Stomach (tissue), 9 donors: ENCODE measurements around the gene LOXHD1. TPM values are rescaled to one million over a fixed set of nuclear protein-coding genes. Genes with fewer than 3 reads are reported as not detected.

Experiments used
- DNase-seq, 2 donors: peaks; one replicate each; pipeline versions ENCODE4 v3.0.0 to v3.0.0-alpha.2; 2013 to 2019
- H3K27ac ChIP-seq, 5 donors: fragments of 200-600 bp in 4 of 5; sonication (generic) in 4 of 5; one replicate each; pipeline ENCODE4 v1.5.1; 2013 to 2019; ENCODE audit warnings: mild to moderate bottlenecking in 1 of 5, moderate library complexity in 1 of 5
- H3K27me3 ChIP-seq, 3 donors: fragments of 200-600 bp; sonication (generic); one replicate each; pipeline ENCODE4 v1.5.1; 2017 to 2019; ENCODE audit warnings: mixed run types in 1 of 3
- H3K36me3 ChIP-seq, 4 donors: fragments of 200-600 bp; sonication (generic); 1 replicate in 3 of 4; 2 replicates in 1 of 4; pipeline ENCODE4 v1.5.1; 2016 to 2019
- H3K4me1 ChIP-seq, 4 donors: fragments of 200-600 bp; sonication (generic); one replicate each; pipeline ENCODE4 v1.5.1; 2016 to 2019
- H3K4me3 ChIP-seq, 4 donors: fragments of 200-600 bp; sonication (generic) in 3 of 4; one replicate each; pipeline ENCODE4 v1.5.1; 2016 to 2019; ENCODE audit warnings: mild to moderate bottlenecking in 1 of 4
- H3K9me3 ChIP-seq, 4 donors: fragments of 200-600 bp; sonication (generic); one replicate each; pipeline ENCODE4 v1.5.1; 2016 to 2019
- CTCF ChIP-seq, 7 experiments: fragments of 450-650 bp in 4 of 7; fragments of 200-600 bp in 3 of 7; sonication (generic) in 3 of 7; IDR thresholded peaks; one replicate each; pipeline ENCODE4 v1.5.1; 2016 to 2019; ENCODE audit warnings: antibody characterized with exemption in 7 of 7, control low read depth in 2 of 7, mild to moderate bottlenecking in 1 of 7
- EP300 ChIP-seq: sonication (generic); formaldehyde crosslinking; IDR thresholded peaks from one replicate; pipeline ENCODE4 v1.6.1; 2017; ENCODE audit warnings: antibody characterized with exemption
- POLR2A ChIP-seq, 4 donors: fragments of 450-650 bp; IDR thresholded peaks; one replicate each; pipeline ENCODE4 v1.6.1; 2016; ENCODE audit warnings: antibody characterized with exemption in 4 of 4, control low read depth in 2 of 4, mild to moderate bottlenecking in 1 of 4, moderate library complexity in 1 of 4
- POLR2AphosphoS5 ChIP-seq, 3 donors: sonication (generic); formaldehyde crosslinking; IDR thresholded peaks; one replicate each; pipeline ENCODE4 v1.6.1; 2016; ENCODE audit warnings: antibody characterized with exemption in 3 of 3
- WGBS, 5 donors: extraction: QIAGEN DNeasy Blood & Tissue Kit in 3 of 5; methylation state at CpG; one replicate each; pipeline versions ENCODE4 v1.1.5 to v1.1.7; 2013 to 2018; 5-methylcytosine and 5-hydroxymethylcytosine counted together
- intact Hi-C: fragments of 100-400 bp; cut with DNase I; formaldehyde crosslinking; loops from one replicate; pipeline ENCODE4 v1.15.1; 2023; ENCODE audit warnings: low total_unique reads
- polyA plus RNA-seq, 3 donors: library from polyadenylated mRNA; stranded (reverse); fragments of 200-250 nt; gene quantifications; one replicate each; pipeline ENCODE4 v1.2.3, GENCODE V29; 2013
- total RNA-seq, 5 donors: library from RNA; depleted of rRNA; stranded (reverse); fragments of >200 nt; gene quantifications; one replicate each; pipeline versions ENCODE4 v1.1.0 to v1.2.3, GENCODE V29; 2014 to 2016
- donor health status: healthy with polysubstance abuse.
- donor health status: Bipolar disorder and iron deficiency.
- donor health status: healthy.

The LOXHD1 gene
- total and polyA plus RNA-seq, 8 donors = 0.03 to 1.3 (median 0.29) TPM; not detected in 4

GRCh38 chr18:46566111-46566510 is 90.9 kb downstream of the LOXHD1 start:
- intact Hi-C loops = no loop called here
- WGBS, 5 donors = 76 to 85% (median 80%) methylated on average over 4 to 10 of the region's 10 CpGs
- Histone ChIP-seq H3K4me1 (no peaks in the 10 kb centered on the region), H3K36me3 (no peaks in the 10 kb centered on the region), H3K4me3 (no peak overlapping the region), H3K9me3 (no peaks in the 10 kb centered on the region), H3K27ac (no peak overlapping the region), H3K27me3 (peaks cover 0 to 3% (median 0%) of the 10 kb centered on the region in 3 donors)
- DNase-seq = no peak
- no peak for TF ChIP-seq CTCF (IDR thresholded peaks at IDR 0.05)
- no peak for TF ChIP-seq EP300
- no peak for TF ChIP-seq POLR2A (IDR thresholded peaks at IDR 0.05)
- no peak for TF ChIP-seq POLR2AphosphoS5 (IDR thresholded peaks at IDR 0.05)

GRCh38 chr18:46565256-46565655 is 91.8 kb downstream of the LOXHD1 start:
- H3K4me3 ChIP-seq = no peak overlapping the region
- H3K27ac ChIP-seq = no peak overlapping the region
- H3K27me3 ChIP-seq = peaks cover 0 to 3% (median 0%) of the 10 kb centered on the region in 3 donors
- H3K4me1 ChIP-seq = no peaks in the 10 kb centered on the region
- WGBS, 5 donors = 70 to 83% (median 79%) methylated on average over 5 of the region's 5 CpGs
- intact Hi-C loops = no loop called here
- TF ChIP-seq POLR2AphosphoS5 (IDR thresholded peaks at IDR 0.05) = no peak
- TF ChIP-seq CTCF (IDR thresholded peaks at IDR 0.05) = no peak
- no peak for TF ChIP-seq EP300
- no peak for TF ChIP-seq POLR2A (IDR thresholded peaks at IDR 0.05)
- no peaks in the 10 kb centered on the region for H3K9me3 ChIP-seq
- no peak for DNase-seq
- no peaks in the 10 kb centered on the region for H3K36me3 ChIP-seq

- intact Hi-C loops = no loop called here
- DNase-seq = no peak
Observed at GRCh38 chr18:46563317-46563716, 93.7 kb downstream of the LOXHD1 start.

GRCh38 chr18:46562674-46563192 is 94.3 kb downstream of the LOXHD1 start:
- no peak for TF ChIP-seq POLR2A (IDR thresholded peaks at IDR 0.05)
- no peak for TF ChIP-seq POLR2AphosphoS5 (IDR thresholded peaks at IDR 0.05)
- no peak for TF ChIP-seq EP300
- no peak for TF ChIP-seq CTCF (IDR thresholded peaks at IDR 0.05)
- Histone ChIP-seq H3K36me3 (no peaks in the 10 kb centered on the region), H3K27me3 (peaks cover 0 to 3% (median 0%) of the 10 kb centered on the region in 3 donors), H3K4me3 (no peak overlapping the region), H3K4me1 (no peaks in the 10 kb centered on the region), H3K27ac (no peak overlapping the region), H3K9me3 (no peaks in the 10 kb centered on the region)
- WGBS, 5 donors = 52 to 72% (median 68%) methylated on average over 11 to 12 of the region's 12 CpGs
- no peak for DNase-seq
- intact Hi-C loops = no loop called here

More at GRCh38 chr18:46563317-46563716, 93.7 kb downstream of the LOXHD1 start:
- peaks cover 0 to 3% (median 0%) of the 10 kb centered on the region in 3 donors for H3K27me3 ChIP-seq
- H3K36me3 ChIP-seq = no peaks in the 10 kb centered on the region
- H3K9me3 ChIP-seq = no peaks in the 10 kb centered on the region
- no peak overlapping the region for H3K27ac ChIP-seq
- WGBS, 5 donors = 36 to 54% (median 48%) methylated on average over 4 of the region's 4 CpGs
- no peaks in the 10 kb centered on the region for H3K4me1 ChIP-seq
- TF ChIP-seq EP300 (no peak), POLR2A (IDR thresholded peaks at IDR 0.05) (no peak), POLR2AphosphoS5 (IDR thresholded peaks at IDR 0.05) (no peak), CTCF (IDR thresholded peaks at IDR 0.05) (no peak)
- no peak overlapping the region for H3K4me3 ChIP-seq
